Body of pancreas (tissue), 4 donors: ENCODE measurements around the gene RSRC1. TPM values are rescaled to one million over a fixed set of nuclear protein-coding genes. Genes with fewer than 3 reads are reported as not detected.

Source experiments
- ATAC-seq: fragments of 150-250 bp; one replicate; pipeline ENCODE4 v1.9.1; 2016
- DNase-seq, 4 donors: peaks; one replicate each; pipeline ENCODE4 v3.0.0-alpha.2; 2019
- H3K27ac ChIP-seq, 4 donors: fragments of 200-600 bp; sonication (generic); 1 replicate in 3 of 4; 2 replicates in 1 of 4; pipeline versions ENCODE4 v1.5.1 to v1.6.1; 2016 to 2019; ENCODE audit warnings: mild to moderate bottlenecking in 1 of 4, mixed read lengths in 1 of 4, moderate library complexity in 1 of 4
- H3K27me3 ChIP-seq, 2 donors: fragments of 200-600 bp; sonication (generic); one replicate each; pipeline ENCODE4 v1.6.0; 2016; ENCODE audit warnings: mild to moderate bottlenecking in 1 of 2
- H3K36me3 ChIP-seq, 2 donors: fragments of 200-600 bp; sonication (generic); replicated peaks in 1 of 2; 2 replicates each; pipeline ENCODE4 v1.5.1; 2016; ENCODE audit warnings: low read depth in 2 of 2; ENCODE audit not compliant: insufficient read depth in 1 of 2
- H3K4me1 ChIP-seq: fragments of 200-600 bp; sonication (generic); one replicate; pipeline ENCODE4 v1.6.0; 2016
- H3K4me3 ChIP-seq, 2 donors: fragments of 200-600 bp; sonication (generic); 1 replicate in 1 of 2; 2 replicates in 1 of 2; pipeline ENCODE4 v1.5.1; 2016 to 2019
- H3K9me3 ChIP-seq, 3 donors: fragments of 200-600 bp; sonication (generic); 1 replicate in 2 of 3; 2 replicates in 1 of 3; pipeline ENCODE4 v1.5.1; 2016
- CTCF ChIP-seq, 7 experiments: fragments of 450-650 bp in 4 of 7; fragments of 200-600 bp in 3 of 7; sonication (generic) in 3 of 7; IDR thresholded peaks; one replicate each; pipeline ENCODE4 v1.5.1; 2016 to 2019; ENCODE audit warnings: antibody characterized with exemption in 7 of 7
- POLR2A ChIP-seq, 3 donors: fragments of 450-650 bp; IDR thresholded peaks; one replicate each; pipeline ENCODE4 v1.6.1; 2016; ENCODE audit warnings: antibody characterized with exemption in 3 of 3, mild to moderate bottlenecking in 2 of 3
- WGBS, 2 donors: methylation state at CpG; one replicate each; pipeline ENCODE4 v1.1.5; 2017; 5-methylcytosine and 5-hydroxymethylcytosine counted together
- intact Hi-C: fragments of 100-400 bp; cut with DNase I; formaldehyde crosslinking; loops from one replicate; pipeline ENCODE4 v1.15.1; 2023
- total RNA-seq, 2 donors: library from RNA; depleted of rRNA; stranded (reverse); fragments of >200 nt; gene quantifications; one replicate each; pipeline ENCODE4 v1.1.0, GENCODE V29; 2016

Gene RSRC1
- total RNA-seq, 2 donors from 2014 or later, result 18.5 to 21.5 TPM

- no peak for DNase-seq
- no peak overlapping the region for H3K4me3 ChIP-seq
- no peak overlapping the region for H3K27ac ChIP-seq
- no peak for ATAC-seq
- H3K36me3 ChIP-seq, result no peaks in the 10 kb centered on the region
- TF ChIP-seq POLR2A (IDR thresholded peaks at IDR 0.05) (no peak), CTCF (IDR thresholded peaks at IDR 0.05) (no peak)
- no peaks in the 10 kb centered on the region for H3K9me3 ChIP-seq
- no peaks in the 10 kb centered on the region for H3K27me3 ChIP-seq
- intact Hi-C loops, result no loop called here
- H3K4me1 ChIP-seq, result no peaks in the 10 kb centered on the region
Observed at GRCh38 chr3:158084651-158085050, 25.2 kb upstream of the RSRC1 start.

- no peaks in the 10 kb centered on the region for H3K9me3 ChIP-seq
Observed at GRCh38 chr3:158085358-158085757, 24.5 kb upstream of the RSRC1 start.

GRCh38 chr3:158085931-158086330 lies 24.0 kb upstream of the RSRC1 start:
- ATAC-seq, result no peak
- no peaks in the 10 kb centered on the region for H3K27me3 ChIP-seq
- 53 to 58% methylated on average over 1 of the region's 1 CpG for WGBS, 2 donors
- H3K27ac ChIP-seq, result no peak overlapping the region
- TF ChIP-seq POLR2A (IDR thresholded peaks at IDR 0.05) (no peak), CTCF (IDR thresholded peaks at IDR 0.05) (no peak)
- H3K9me3 ChIP-seq, result no peaks in the 10 kb centered on the region
- H3K4me3 ChIP-seq, result no peak overlapping the region
- no peaks in the 10 kb centered on the region for H3K36me3 ChIP-seq
- H3K4me1 ChIP-seq, result no peaks in the 10 kb centered on the region
- intact Hi-C loops, result no loop called here
- no peak for DNase-seq

More at GRCh38 chr3:158085358-158085757, 24.5 kb upstream of the RSRC1 start:
- Histone ChIP-seq H3K4me1 (no peaks in the 10 kb centered on the region), H3K27me3 (no peaks in the 10 kb centered on the region), H3K36me3 (no peaks in the 10 kb centered on the region), H3K4me3 (no peak overlapping the region), H3K27ac (no peak overlapping the region)
- DNase-seq, result no peak
- ATAC-seq, result no peak
- intact Hi-C loops, result no loop called here
- TF ChIP-seq CTCF (IDR thresholded peaks at IDR 0.05) (no peak), POLR2A (IDR thresholded peaks at IDR 0.05) (no peak)

GRCh38 chr3:158086361-158086760 lies 23.5 kb upstream of the RSRC1 start:
- intact Hi-C loops, result no loop called here
- TF ChIP-seq CTCF (IDR thresholded peaks at IDR 0.05) (no peak), POLR2A (IDR thresholded peaks at IDR 0.05) (no peak)
- Histone ChIP-seq H3K9me3 (no peaks in the 10 kb centered on the region), H3K36me3 (no peaks in the 10 kb centered on the region), H3K4me1 (no peaks in the 10 kb centered on the region), H3K4me3 (no peak overlapping the region), H3K27me3 (no peaks in the 10 kb centered on the region), H3K27ac (no peak overlapping the region)
- 11 to 21% methylated on average over 1 of the region's 1 CpG for WGBS, 2 donors
- no peak for DNase-seq
- ATAC-seq, result no peak

- TF ChIP-seq CTCF (IDR thresholded peaks at IDR 0.05) (no peak), POLR2A (IDR thresholded peaks at IDR 0.05) (no peak)
- H3K27me3 ChIP-seq, result no peaks in the 10 kb centered on the region
Observed at GRCh38 chr3:158086776-158087175, 23.1 kb upstream of the RSRC1 start.

More at GRCh38 chr3:158086776-158087175, 23.1 kb upstream of the RSRC1 start:
- WGBS, 2 donors, result 86 to 96% methylated on average over 2 of the region's 2 CpGs
- no peaks in the 10 kb centered on the region for H3K36me3 ChIP-seq
- no peak overlapping the region for H3K4me3 ChIP-seq
- intact Hi-C loops, result no loop called here
- no peak for ATAC-seq
- no peak overlapping the region for H3K27ac ChIP-seq
- no peaks in the 10 kb centered on the region for H3K9me3 ChIP-seq
- H3K4me1 ChIP-seq, result no peaks in the 10 kb centered on the region
- DNase-seq, result no peak
